Hepatocyte (in vitro differentiated cells): ENCODE data around the gene KAT2A. TPM values are rescaled to one million over a fixed set of nuclear protein-coding genes. Genes with fewer than 3 reads are reported as not detected.

ENCODE experiments used
- DNase-seq: peaks from one replicate; pipeline ENCODE4 v3.0.0-alpha.2; 2016; ENCODE audit warnings: low spot score
- H2AFZ ChIP-seq: fragments of 200-600 bp; sonication (generic); 2 replicates; pipeline ENCODE4 v1.6.0; 2016; ENCODE audit warnings: antibody characterized with exemption, mild to moderate bottlenecking
- H3K27ac ChIP-seq: fragments of 200-600 bp; sonication (generic); 2 replicates; pipeline ENCODE4 v1.5.1; 2016; ENCODE audit warnings: mild to moderate bottlenecking
- H3K27me3 ChIP-seq: fragments of 200-600 bp; sonication (generic); 2 replicates; pipeline ENCODE4 v1.6.1; 2016
- H3K36me3 ChIP-seq: fragments of 200-600 bp; sonication (generic); replicated peaks from 2 replicates; pipeline ENCODE4 v1.5.1; 2016; ENCODE audit warnings: low read depth; ENCODE audit not compliant: insufficient read depth
- H3K4me1 ChIP-seq: fragments of 200-600 bp; sonication (generic); 2 replicates; pipeline ENCODE4 v1.5.1; 2016; ENCODE audit warnings: mild to moderate bottlenecking, moderate library complexity; ENCODE audit not compliant: insufficient read depth
- H3K4me2 ChIP-seq: fragments of 200-600 bp; sonication (generic); 2 replicates; pipeline ENCODE4 v1.6.0; 2016
- H3K4me3 ChIP-seq: fragments of 200-600 bp; sonication (generic); 2 replicates; pipeline ENCODE4 v1.5.1; 2016; ENCODE audit warnings: mild to moderate bottlenecking
- H3K79me2 ChIP-seq: fragments of 200-600 bp; sonication (generic); 2 replicates; pipeline ENCODE4 v1.6.0; 2017; ENCODE audit warnings: mild to moderate bottlenecking
- H3K9me2 ChIP-seq: fragments of 200-600 bp; sonication (generic); replicated peaks from 2 replicates; pipeline ENCODE4 v1.6.0; 2017; ENCODE audit warnings: mild to moderate bottlenecking; ENCODE audit not compliant: insufficient read depth
- H3K9me3 ChIP-seq: fragments of 200-600 bp; sonication (generic); 2 replicates; pipeline ENCODE4 v1.5.1; 2016; ENCODE audit warnings: low read depth, mild to moderate bottlenecking
- H4K20me1 ChIP-seq: fragments of 200-600 bp; sonication (generic); 2 replicates; pipeline ENCODE4 v1.6.0; 2016; ENCODE audit warnings: mild to moderate bottlenecking; ENCODE audit not compliant: insufficient read depth, poor library complexity, severe bottlenecking
- EZH2 ChIP-seq: fragments of 200-600 bp; sonication (generic); IDR thresholded peaks from 2 replicates; pipeline ENCODE4 v1.6.1; 2016; ENCODE audit warnings: antibody characterized with exemption, mild to moderate bottlenecking, borderline replicate concordance
- EZH2phosphoT487 ChIP-seq: fragments of 200-600 bp; sonication (generic); IDR thresholded peaks from one replicate; pipeline ENCODE4 v1.6.1; 2018; ENCODE audit warnings: antibody characterized with exemption, mild to moderate bottlenecking, low read depth, moderate library complexity; ENCODE audit not compliant: unreplicated experiment, severe bottlenecking
- WGBS: methylation state at CpG from one replicate; pipeline ENCODE4 v1.1.6; 2016; ENCODE audit warnings: low lambda C conversion rate; ENCODE audit errors: missing lambda C conversion rate; 5-methylcytosine and 5-hydroxymethylcytosine counted together
- polyA plus RNA-seq: library from polyadenylated mRNA; unstranded; fragments of >200 nt; fragmentation: Nextera tagmentation; extraction: Ambion mirVana; gene quantifications from 2 replicates; pipeline ENCODE4 v1.2.1, GENCODE V29; 2016
- total RNA-seq: library from RNA; depleted of rRNA; stranded (reverse); fragments of >200 nt; gene quantifications from 2 replicates; pipeline ENCODE4 v1.2.3, GENCODE V29; 2014
- TF ChIP-seq, protein P1 (sequence below): fragments of 200-600 bp; sonication (generic); IDR thresholded peaks from 2 replicates; pipeline ENCODE4 v1.5.1; 2016; ENCODE audit warnings: antibody characterized with exemption, mild to moderate bottlenecking; ENCODE audit not compliant: poor library complexity

Gene KAT2A
- total and polyA plus RNA-seq, 2 experiments from 2014 or later = 21.7 to 46.7 TPM

DNA sequence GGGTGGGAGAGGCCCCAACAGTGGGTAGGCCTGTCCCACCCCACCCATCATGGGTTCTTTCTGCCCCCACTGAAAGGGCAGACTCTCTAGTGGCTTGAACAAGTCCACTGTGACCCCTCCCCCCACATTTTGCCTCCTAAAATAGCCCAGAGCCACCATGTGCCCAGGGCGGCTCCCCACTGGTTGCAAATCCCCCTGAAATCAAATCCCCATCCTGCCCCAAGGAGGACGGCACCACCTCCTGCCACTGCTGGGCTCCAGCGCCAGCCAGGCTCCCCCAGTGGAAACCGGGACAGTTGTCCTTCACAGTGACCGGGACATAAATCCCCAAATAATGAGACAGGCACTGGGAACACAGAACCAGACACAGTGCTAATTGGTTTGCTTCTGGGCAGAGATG is 43.4 kb downstream of the KAT2A start:
- Histone ChIP-seq H2AFZ (no peak overlapping the region), H3K27ac (no peak overlapping the region), H3K4me3 (no peak overlapping the region), H3K4me1 (no peaks in the 10 kb centered on the region), H3K9me2 (no peaks in the 10 kb centered on the region), H3K4me2 (no peak overlapping the region), H4K20me1 (no peaks in the 10 kb centered on the region), H3K9me3 (no peaks in the 10 kb centered on the region), H3K27me3 (peaks cover 11% of the 10 kb centered on the region), H3K36me3 (no peaks in the 10 kb centered on the region), H3K79me2 (no peaks in the 10 kb centered on the region)
- DNase-seq = no peak
- TF ChIP-seq, protein P1, sequence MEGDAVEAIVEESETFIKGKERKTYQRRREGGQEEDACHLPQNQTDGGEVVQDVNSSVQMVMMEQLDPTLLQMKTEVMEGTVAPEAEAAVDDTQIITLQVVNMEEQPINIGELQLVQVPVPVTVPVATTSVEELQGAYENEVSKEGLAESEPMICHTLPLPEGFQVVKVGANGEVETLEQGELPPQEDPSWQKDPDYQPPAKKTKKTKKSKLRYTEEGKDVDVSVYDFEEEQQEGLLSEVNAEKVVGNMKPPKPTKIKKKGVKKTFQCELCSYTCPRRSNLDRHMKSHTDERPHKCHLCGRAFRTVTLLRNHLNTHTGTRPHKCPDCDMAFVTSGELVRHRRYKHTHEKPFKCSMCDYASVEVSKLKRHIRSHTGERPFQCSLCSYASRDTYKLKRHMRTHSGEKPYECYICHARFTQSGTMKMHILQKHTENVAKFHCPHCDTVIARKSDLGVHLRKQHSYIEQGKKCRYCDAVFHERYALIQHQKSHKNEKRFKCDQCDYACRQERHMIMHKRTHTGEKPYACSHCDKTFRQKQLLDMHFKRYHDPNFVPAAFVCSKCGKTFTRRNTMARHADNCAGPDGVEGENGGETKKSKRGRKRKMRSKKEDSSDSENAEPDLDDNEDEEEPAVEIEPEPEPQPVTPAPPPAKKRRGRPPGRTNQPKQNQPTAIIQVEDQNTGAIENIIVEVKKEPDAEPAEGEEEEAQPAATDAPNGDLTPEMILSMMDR = no peak
- no peak for TF ChIP-seq EZH2phosphoT487
- no peak for TF ChIP-seq EZH2
- 86% methylated on average over 5 of the region's 5 CpGs for WGBS

DNA sequence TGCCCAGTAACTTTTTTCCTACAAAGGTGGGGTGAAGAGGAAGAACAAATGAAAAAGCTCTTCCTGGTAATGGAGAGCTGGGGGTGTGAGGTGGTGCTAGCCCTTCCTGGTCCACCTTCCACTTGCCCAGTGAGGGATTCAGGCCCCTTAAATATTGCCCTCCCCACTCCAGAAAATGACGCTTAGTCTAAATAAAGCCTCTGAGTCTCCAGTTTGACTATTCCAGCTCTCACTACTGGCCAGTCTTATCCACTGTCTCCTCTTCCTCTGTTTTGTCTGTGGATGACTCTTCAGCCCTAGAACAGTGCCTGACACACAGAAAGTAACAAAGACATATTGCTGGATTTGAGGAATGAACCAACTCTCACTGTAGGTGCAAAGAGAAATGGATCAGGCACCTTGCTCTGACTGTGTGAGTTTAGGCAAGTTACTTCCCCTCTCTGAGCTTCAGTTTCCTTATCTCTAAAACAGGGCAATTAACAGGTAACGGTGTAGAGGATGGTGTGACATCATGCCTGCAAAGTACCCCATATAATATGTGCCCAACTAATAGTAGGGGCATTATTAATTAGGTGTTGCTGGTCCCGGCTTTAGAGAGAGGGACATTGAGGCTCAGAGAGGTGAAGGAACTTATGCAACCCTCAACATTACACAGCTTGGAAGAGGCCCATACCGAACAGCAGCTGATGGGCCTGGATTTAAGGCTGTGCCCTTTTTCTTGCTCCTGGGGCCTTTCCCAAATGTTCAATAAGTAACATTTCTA is 44.2 kb downstream of the KAT2A start:
- Histone ChIP-seq H3K4me2 (no peak overlapping the region), H3K27ac (no peak overlapping the region), H3K4me1 (no peaks in the 10 kb centered on the region), H4K20me1 (no peaks in the 10 kb centered on the region), H3K79me2 (no peaks in the 10 kb centered on the region), H3K36me3 (no peaks in the 10 kb centered on the region), H3K27me3 (peaks cover 19% of the 10 kb centered on the region), H3K9me3 (no peaks in the 10 kb centered on the region), H3K4me3 (no peak overlapping the region), H3K9me2 (no peaks in the 10 kb centered on the region), H2AFZ (no peak overlapping the region)
- no peak for DNase-seq
- 85% methylated on average over 4 of the region's 4 CpGs for whole genome bisulfite sequencing
- TF ChIP-seq EZH2 (no peak), EZH2phosphoT487 (no peak)
- TF ChIP-seq, protein P1 = no peak

GRCh38 chr17:42075789-42076188 is 45.4 kb downstream of the KAT2A start:
- WGBS = 77% methylated on average over 6 of the region's 6 CpGs
- H2AFZ ChIP-seq = no peak overlapping the region
- no peak overlapping the region for H3K4me3 ChIP-seq
- no peaks in the 10 kb centered on the region for H3K36me3 ChIP-seq
- no peak for TF ChIP-seq EZH2
- TF ChIP-seq, protein P1 = no peak
- no peak for TF ChIP-seq EZH2phosphoT487
- H3K4me2 ChIP-seq = no peak overlapping the region
- no peaks in the 10 kb centered on the region for H3K9me2 ChIP-seq
- no peak for DNase-seq
- H3K27me3 ChIP-seq = peaks cover 27% of the 10 kb centered on the region
- no peaks in the 10 kb centered on the region for H3K4me1 ChIP-seq
- H3K27ac ChIP-seq = no peak overlapping the region
- H3K9me3 ChIP-seq = no peaks in the 10 kb centered on the region
- no peaks in the 10 kb centered on the region for H3K79me2 ChIP-seq
- H4K20me1 ChIP-seq = no peaks in the 10 kb centered on the region
